GM19035 (cell line): ENCODE measurements around the gene CWF19L2.
"Not testable (repeated sequence)": the region's sequence is repeated elsewhere in the genome, so short reads cannot be mapped to it uniquely, and the experiment has no call there.

Experiments used
- ATAC-seq: cut with Tn5 transposase; IDR thresholded peaks from one replicate; pipeline ENCODE4 v1.9.1; 2021; ENCODE audit not compliant: unreplicated experiment

CWF19L2 gene

GRCh38 chr11:107457558-107458271, at the start of gene CWF19L2:
Gene CWF19L2, minus strand, starts transcription at chr11:107457825. Its CDS starts 9 bp downstream, at chr11:107457816.
- peak; percentile 98 for ATAC-seq

- ATAC-seq, result no peak
Measured at GRCh38 chr11:107505647-107506225, 48.1 kb upstream of the CWF19L2 start.

GRCh38 chr11:107504981-107505380, 47.4 kb upstream of the CWF19L2 start:
- ATAC-seq, result no peak

- ATAC-seq, result no peak
Measured at GRCh38 chr11:107501713-107502112, 44.1 kb upstream of the CWF19L2 start.

GRCh38 chr11:107497371-107497770, 39.7 kb upstream of the CWF19L2 start:
- ATAC-seq, result not testable (repeated sequence)

- ATAC-seq, result no peak
Measured at GRCh38 chr11:107496011-107496410, 38.4 kb upstream of the CWF19L2 start.

- ATAC-seq, result no peak
Measured at GRCh38 chr11:107494055-107494454, 36.4 kb upstream of the CWF19L2 start.

GRCh38 chr11:107493117-107493516, 35.5 kb upstream of the CWF19L2 start:
- no peak for ATAC-seq

GRCh38 chr11:107490836-107491235, 33.2 kb upstream of the CWF19L2 start:
- no peak for ATAC-seq

- ATAC-seq, result no peak
Measured at GRCh38 chr11:107482234-107482633, 24.6 kb upstream of the CWF19L2 start.

- ATAC-seq, result no peak
Measured at GRCh38 chr11:107478922-107479321, 21.3 kb upstream of the CWF19L2 start.

GRCh38 chr11:107477820-107478219, 20.2 kb upstream of the CWF19L2 start:
- no peak for ATAC-seq

GRCh38 chr11:107473792-107474191, 16.2 kb upstream of the CWF19L2 start:
- no peak for ATAC-seq

- ATAC-seq, result no peak
Measured at GRCh38 chr11:107472966-107473365, 15.3 kb upstream of the CWF19L2 start.

GRCh38 chr11:107468596-107468995, 11.0 kb upstream of the CWF19L2 start:
- no peak for ATAC-seq

GRCh38 chr11:107467696-107468095, 10.1 kb upstream of the CWF19L2 start:
- no peak for ATAC-seq

GRCh38 chr11:107466275-107466866, 8.7 kb upstream of the CWF19L2 start:
- not testable (repeated sequence) for ATAC-seq

- ATAC-seq, result peak; percentile 49
Measured at GRCh38 chr11:107457205-107457557, 444 bp downstream of the CWF19L2 start.

- no peak for ATAC-seq
Measured at GRCh38 chr11:107453594-107454286, 3.9 kb downstream of the CWF19L2 start.

GRCh38 chr11:107446822-107447431, 10.7 kb downstream of the CWF19L2 start:
- ATAC-seq, result no peak

- ATAC-seq, result no peak
Measured at GRCh38 chr11:107442715-107443215, 14.9 kb downstream of the CWF19L2 start.
